HG03521 (cell line): ENCODE data around the gene AOPEP.

Experiments used
- ATAC-seq: cut with Tn5 transposase; IDR thresholded peaks from one replicate; pipeline ENCODE4 v1.9.1; 2021; ENCODE audit warnings: mild to moderate bottlenecking, moderate library complexity; ENCODE audit not compliant: unreplicated experiment

Gene AOPEP

GRCh38 chr9:95025213-95026147, 299.0 kb downstream of the AOPEP start:
- no peak for ATAC-seq

- no peak for ATAC-seq
These were observed 299.6 kb downstream of the AOPEP start for GRCh38 chr9:95026148-95026524.

GRCh38 chr9:95027914-95028852, 301.7 kb downstream of the AOPEP start:
- no peak for ATAC-seq

GRCh38 chr9:95028853-95029219, 302.3 kb downstream of the AOPEP start:
- ATAC-seq = no peak

- ATAC-seq = no peak
These were observed 302.8 kb downstream of the AOPEP start for GRCh38 chr9:95029288-95029687.

- ATAC-seq = no peak
These were observed 303.2 kb downstream of the AOPEP start for GRCh38 chr9:95029720-95030119.

- no peak for ATAC-seq
These were observed 303.8 kb downstream of the AOPEP start for GRCh38 chr9:95030344-95030743.

- no peak for ATAC-seq
These were observed 304.6 kb downstream of the AOPEP start for GRCh38 chr9:95030920-95031642.

- no peak for ATAC-seq
These were observed 305.4 kb downstream of the AOPEP start for GRCh38 chr9:95031711-95032461.

GRCh38 chr9:95032580-95033341, 306.3 kb downstream of the AOPEP start:
- ATAC-seq = no peak

GRCh38 chr9:95035846-95036245, 309.3 kb downstream of the AOPEP start:
- ATAC-seq = no peak

- no peak for ATAC-seq
These were observed 310.2 kb downstream of the AOPEP start for GRCh38 chr9:95036676-95037075.

- no peak for ATAC-seq
These were observed 311.5 kb downstream of the AOPEP start for GRCh38 chr9:95037789-95038521.

- no peak for ATAC-seq
These were observed 312.2 kb downstream of the AOPEP start for GRCh38 chr9:95038666-95039065.

- no peak for ATAC-seq
These were observed 313.6 kb downstream of the AOPEP start for GRCh38 chr9:95040106-95040505.

GRCh38 chr9:95043826-95044225, 317.3 kb downstream of the AOPEP start:
- ATAC-seq = no peak

GRCh38 chr9:95044731-95045508, 318.4 kb downstream of the AOPEP start:
- ATAC-seq = no peak

- no peak for ATAC-seq
These were observed 319.3 kb downstream of the AOPEP start for GRCh38 chr9:95045751-95046150.
